Loucy (cell line): ENCODE results near the gene MAP6.
A peak's percentile ranks its signal among the peaks of the same experiment; 100 is the strongest.

Source experiments
- CTCF ChIP-seq: fragments of 200-600 bp; sonication (generic); conservative IDR thresholded peaks from 2 replicates; pipeline ENCODE4 v1.5.1; 2014; ENCODE audit warnings: mild to moderate bottlenecking, antibody characterized with exemption, low read length
- EZH2phosphoT487 ChIP-seq: fragments of 200-600 bp; IDR thresholded peaks from 2 replicates; pipeline ENCODE4 v1.6.1; 2018; ENCODE audit warnings: antibody characterized with exemption, mild to moderate bottlenecking, moderate library complexity, borderline replicate concordance

DNA sequence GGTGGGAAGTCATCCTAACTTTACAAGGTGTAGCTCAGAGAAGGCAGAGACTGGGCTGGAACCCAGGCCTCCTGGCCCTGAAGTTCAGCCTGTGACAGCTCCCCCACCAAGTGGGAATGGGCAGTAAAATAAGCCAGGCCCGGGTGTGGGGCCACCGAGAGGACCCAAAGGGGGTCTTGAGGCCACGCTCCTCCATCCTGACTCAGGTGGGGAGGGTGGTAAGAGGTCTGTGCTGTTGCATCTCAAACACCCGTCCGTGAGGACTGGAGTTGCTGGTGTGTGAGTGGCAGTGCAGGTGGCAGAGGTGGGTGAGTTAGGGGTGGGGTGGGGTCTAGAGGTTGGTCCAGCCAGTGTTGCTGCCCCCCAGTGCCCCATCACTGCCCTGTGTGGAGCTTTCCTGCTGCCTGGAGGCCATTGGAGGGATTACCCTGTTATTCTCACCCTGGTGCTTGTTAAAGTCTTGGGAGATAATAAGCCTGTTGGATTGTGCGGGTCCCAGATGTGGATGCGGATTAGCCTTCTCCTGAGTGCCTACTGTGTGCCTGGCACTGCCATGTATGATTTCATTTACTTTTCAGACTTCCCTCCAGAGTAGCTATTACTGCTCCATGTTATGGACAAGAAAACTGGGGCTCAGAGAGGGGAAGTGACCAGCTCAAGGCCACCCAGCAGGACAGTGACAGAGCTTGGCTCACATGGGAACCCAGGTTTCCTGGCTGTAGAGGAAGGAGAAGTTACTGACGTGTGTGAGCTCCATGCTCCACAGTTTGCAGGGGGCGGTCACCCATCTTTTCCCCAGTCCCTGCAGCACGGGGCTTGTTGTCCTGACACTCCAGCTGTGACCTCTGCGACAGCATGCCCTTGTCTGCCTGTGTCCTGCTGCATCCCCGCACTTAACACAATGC lies 93.9 kb downstream of the MAP6 start:
- 0 out of 2 replicates have a peak, but pooled peaks have one; percentile 15 for TF ChIP-seq CTCF
- no peak for TF ChIP-seq EZH2phosphoT487
